Hematopoietic multipotent progenitor cell treated with erythropoietin and hydrocortisone succinate and interleukin-3 and kit ligand, for 6 days (in vitro differentiated cells): ENCODE measurements around the gene ZNF835.

Experiments used
- DNase-seq: peaks from one replicate; pipeline ENCODE4 v3.0.0-alpha.2; 2015

The ZNF835 gene

GRCh38 chr19:56660381-56661107, 11.0 kb downstream of the ZNF835 start:
- DNase-seq = peak; percentile 47

GRCh38 chr19:56654151-56654550, 17.4 kb downstream of the ZNF835 start:
- no peak for DNase-seq

GRCh38 chr19:56643460-56643955, 28.0 kb downstream of the ZNF835 start:
- no peak for DNase-seq

GRCh38 chr19:56642711-56643459, 28.7 kb downstream of the ZNF835 start, which contains the start of gene SMIM17:
Gene SMIM17 (plus strand): TSS chr19:56643159. CDS start chr19:56645668, 2,509 bp downstream.
- DNase-seq = no peak

GRCh38 chr19:56639217-56639616, 32.3 kb downstream of the ZNF835 start:
- peak; percentile 74 for DNase-seq

GRCh38 chr19:56637976-56638555, 33.5 kb downstream of the ZNF835 start:
- peak; percentile 93 for DNase-seq

GRCh38 chr19:56633021-56633420, 38.5 kb downstream of the ZNF835 start:
- DNase-seq = no peak

GRCh38 chr19:56625708-56626107, 45.8 kb downstream of the ZNF835 start:
- no peak for DNase-seq

- DNase-seq = no peak
Observed at GRCh38 chr19:56623006-56623405, 48.6 kb downstream of the ZNF835 start.

- DNase-seq = no peak
Observed at GRCh38 chr19:56622374-56622773, 49.2 kb downstream of the ZNF835 start.

GRCh38 chr19:56619121-56619520, 52.4 kb downstream of the ZNF835 start:
- DNase-seq = no peak

- DNase-seq = no peak
Observed at GRCh38 chr19:56617531-56617930, 54.0 kb downstream of the ZNF835 start.

GRCh38 chr19:56613639-56614038, 57.9 kb downstream of the ZNF835 start:
- DNase-seq = no peak

- DNase-seq = no peak
Observed at GRCh38 chr19:56612737-56613136, 58.8 kb downstream of the ZNF835 start.
